Ovary (tissue), 9 donors: ENCODE measurements around the gene KIF4A. TPM values are rescaled to one million over a fixed set of nuclear protein-coding genes. Genes with fewer than 3 reads are reported as not detected.
"Not testable (repeated sequence)": the region's sequence is repeated elsewhere in the genome, so short reads cannot be mapped to it uniquely, and the experiment has no call there.

Experiments
- DNase-seq, 5 donors: peaks; one replicate each; pipeline ENCODE4 v3.0.0-alpha.2; 2019 to 2020
- H3K27ac ChIP-seq, 2 donors: fragments of 200-600 bp; one replicate each; pipeline versions ENCODE4 v1.5.1 to v1.8.0; 2019 to 2022
- H3K27me3 ChIP-seq: fragments of 200-600 bp; one replicate; pipeline ENCODE4 v1.8.0; 2022
- H3K36me3 ChIP-seq: fragments of 200-600 bp; sonication (generic); one replicate; pipeline ENCODE4 v1.5.1; 2019
- H3K4me1 ChIP-seq: one replicate; pipeline ENCODE4 v1.8.1; 2013; ENCODE audit warnings: mild to moderate bottlenecking, moderate library complexity; ENCODE audit not compliant: insufficient read depth
- H3K4me3 ChIP-seq: fragments of 200-600 bp; sonication (generic); one replicate; pipeline ENCODE4 v1.5.1; 2017
- H3K9me3 ChIP-seq, 2 donors: fragments of 200-600 bp in 1 of 2; sonication (generic) in 1 of 2; one replicate each; pipeline versions ENCODE4 v1.5.1 to v1.8.1; 2013 to 2019; ENCODE audit warnings: mild to moderate bottlenecking in 1 of 2, moderate library complexity in 1 of 2
- CTCF ChIP-seq, 3 donors: fragments of 450-650 bp in 2 of 3; fragments of 200-600 bp in 1 of 3; IDR thresholded peaks; one replicate each; pipeline versions ENCODE4 v1.5.1 to v1.8.0; 2016 to 2022; ENCODE audit warnings: antibody characterized with exemption in 3 of 3, mild to moderate bottlenecking in 1 of 3
- EP300 ChIP-seq: sonication (generic); formaldehyde crosslinking; IDR thresholded peaks from one replicate; pipeline ENCODE4 v1.6.1; 2017; ENCODE audit warnings: antibody characterized with exemption
- POLR2A ChIP-seq: fragments of 450-650 bp; IDR thresholded peaks from one replicate; pipeline ENCODE4 v1.6.1; 2017; ENCODE audit warnings: antibody characterized with exemption, mild to moderate bottlenecking, moderate library complexity
- WGBS, 3 donors: extraction: QIAGEN DNeasy Blood & Tissue Kit in 1 of 3; methylation state at CpG; one replicate each; pipeline versions ENCODE4 v1.1.5 to v1.1.7; 2013 to 2017; 5-methylcytosine and 5-hydroxymethylcytosine counted together
- intact Hi-C, 4 donors: fragments of 100-400 bp; cut with DNase I; formaldehyde crosslinking; loops; one replicate each; pipeline versions ENCODE4 v1.11.0 to v1.15.1; 2022 to 2023
- polyA plus RNA-seq, 2 donors: library from polyadenylated mRNA; stranded (reverse); fragments of 200-250 nt in 1 of 2; fragments of 350-450 nt in 1 of 2; fragmentation: Illumina TruSeq in 1 of 2; extraction: RNeasy Lipid Tissue Mini Kit (QIAGEN cat#74804) in 1 of 2; gene quantifications; one replicate each; pipeline ENCODE4 v1.2.3, GENCODE V29; 2013 to 2014
- total RNA-seq, 7 donors: library from RNA; depleted of rRNA in 2 of 7; stranded (reverse); fragments of >200 nt in 2 of 7; fragmentation: NEBNext Ultra II Directional in 3 of 7; extraction: Animal tissue kit (Norgen Biotek cat#: 25700) in 3 of 7; gene quantifications; one replicate each; pipeline versions ENCODE4 v1.1.0 to v1.2.4, GENCODE V29; 2016 to 2023
- donor health status: DM: no; HTN: no; CAD: no; lungs with moderate emphysema.
- donor health status: DM: no; HTN: no; CAD: no.
- donor health status: Bipolar disorder and iron deficiency.
- donor health status: DM: yes; HTN: yes; CAD: no.
- donor health status: DM: no; HTN: no; CAD: no.
- donor health status: DM: yes; HTN: yes; CAD: no.

KIF4A gene
- total and polyA plus RNA-seq, 9 donors, result 0.10 to 0.90 (median 0.23) TPM

- Histone ChIP-seq H3K27me3 (no peaks in the 10 kb centered on the region), H3K4me3 (no peak overlapping the region), H3K27ac (no peak overlapping the region), H3K9me3 (no peaks in the 10 kb centered on the region), H3K4me1 (no peaks in the 10 kb centered on the region), H3K36me3 (no peaks in the 10 kb centered on the region)
- TF ChIP-seq CTCF (IDR thresholded peaks at IDR 0.05) (no peak), EP300 (no peak), POLR2A (no peak)
- intact Hi-C loops, result no loop called here
- no peak for DNase-seq
- 0% methylated on average over 1 of the region's 1 CpG for WGBS, 3 donors
Measured at GRCh38 chrX:70292788-70293187, 2.9 kb downstream of the KIF4A start.

GRCh38 chrX:70293621-70294020 is 3.7 kb downstream of the KIF4A start:
- Histone ChIP-seq H3K4me3 (no peak overlapping the region), H3K27ac (no peak overlapping the region), H3K36me3 (no peaks in the 10 kb centered on the region), H3K4me1 (no peaks in the 10 kb centered on the region), H3K27me3 (no peaks in the 10 kb centered on the region), H3K9me3 (no peaks in the 10 kb centered on the region)
- TF ChIP-seq POLR2A (no peak), EP300 (no peak), CTCF (IDR thresholded peaks at IDR 0.05) (no peak)
- WGBS, 3 donors, result 73 to 80% (median 77%) methylated on average over 5 of the region's 5 CpGs
- intact Hi-C loops, result no loop called here
- no peak for DNase-seq

- no peaks in the 10 kb centered on the region for H3K4me1 ChIP-seq
- H3K36me3 ChIP-seq, result no peaks in the 10 kb centered on the region
- DNase-seq, result no peak
- H3K27ac ChIP-seq, result no peak overlapping the region
- H3K9me3 ChIP-seq, result no peaks in the 10 kb centered on the region
- H3K4me3 ChIP-seq, result no peak overlapping the region
- TF ChIP-seq CTCF (IDR thresholded peaks at IDR 0.05), result no peak
- TF ChIP-seq POLR2A, result no peak
- no peak for TF ChIP-seq EP300
- 40 to 65% (median 63%) methylated on average over 3 of the region's 3 CpGs for WGBS, 3 donors
- intact Hi-C loops, result no loop called here
- no peaks in the 10 kb centered on the region for H3K27me3 ChIP-seq
Measured at GRCh38 chrX:70301716-70302115, 11.8 kb downstream of the KIF4A start.

GRCh38 chrX:70313503-70313902 is 23.6 kb downstream of the KIF4A start:
- 71 to 75% (median 74%) methylated on average over 1 of the region's 1 CpG for WGBS, 3 donors
- intact Hi-C loops, result no loop called here
- TF ChIP-seq POLR2A, result no peak
- no peak for TF ChIP-seq CTCF (IDR thresholded peaks at IDR 0.05)

GRCh38 chrX:70322784-70323183 is 32.9 kb downstream of the KIF4A start:
- 83 to 86% (median 86%) methylated on average over 4 of the region's 4 CpGs for WGBS, 3 donors
- no peaks in the 10 kb centered on the region for H3K9me3 ChIP-seq
- intact Hi-C loops, result no loop called here
- H3K36me3 ChIP-seq, result no peaks in the 10 kb centered on the region
- H3K27ac ChIP-seq, result no peak overlapping the region
- no peaks in the 10 kb centered on the region for H3K27me3 ChIP-seq
- no peak for DNase-seq
- H3K4me3 ChIP-seq, result no peak overlapping the region
- H3K4me1 ChIP-seq, result no peaks in the 10 kb centered on the region
- TF ChIP-seq EP300 (no peak), CTCF (IDR thresholded peaks at IDR 0.05) (no peak), POLR2A (no peak)

More at GRCh38 chrX:70313503-70313902, 23.6 kb downstream of the KIF4A start:
- H3K4me3 ChIP-seq, result no peak overlapping the region
- no peak overlapping the region for H3K27ac ChIP-seq
- no peaks in the 10 kb centered on the region for H3K27me3 ChIP-seq
- DNase-seq, result no peak
- no peaks in the 10 kb centered on the region for H3K9me3 ChIP-seq
- no peaks in the 10 kb centered on the region for H3K36me3 ChIP-seq
- no peaks in the 10 kb centered on the region for H3K4me1 ChIP-seq

GRCh38 chrX:70323628-70324027 is 33.7 kb downstream of the KIF4A start:
- H3K36me3 ChIP-seq, H3K9me3 ChIP-seq, H3K27me3 ChIP-seq, intact Hi-C loops, H3K4me1 ChIP-seq, H3K27ac ChIP-seq, H3K4me3 ChIP-seq, DNase-seq: not testable (repeated sequence)
- 84 to 91% (median 85%) methylated on average over 6 of the region's 6 CpGs for WGBS, 3 donors
